A549 (cell line): ENCODE measurements around the gene KIF12. TPM values are rescaled to one million over a fixed set of nuclear protein-coding genes. Genes with fewer than 3 reads are reported as not detected.

ENCODE experiments used
- ATAC-seq, 2 experiments: fragments of 200-7000 bp in 1 of 2; fragments of >200 bp in 1 of 2; cut with Nextera tagmentation in 1 of 2; cut with Tn5 transposase in 1 of 2; 3 replicates each; pipeline versions ENCODE4 v1.8.0 to v1.9.1; 2018 to 2020; ENCODE audit warnings: mild to moderate bottlenecking in 1 of 2, moderate library complexity in 1 of 2
- CTCF ChIA-PET: fragments of 300-600 bp; sonication (Branson Sonifier 250); formaldehyde crosslinking; extraction: SDS; loops from one replicate; lab custom pipeline; 2021; ENCODE audit warnings: antibody characterized with exemption, inconsistent platforms; lab: Yijun Ruan, JAX
- POLR2A ChIA-PET: fragments of 350-600 bp; formaldehyde crosslinking; extraction: SDS; loops from one replicate; lab custom pipeline; 2021; ENCODE audit warnings: antibody characterized with exemption, inconsistent platforms; lab: Yijun Ruan, JAX
- DNase-seq, 2 experiments: peaks; one replicate each; pipeline versions ENCODE4 v3.0.0 to v3.0.0-alpha.2; 2011 to 2016; ENCODE audit warnings: low read depth in 1 of 2, low spot score in 1 of 2
- FAIRE-seq: peaks from 2 replicates; lab custom pipeline; 2011; peaks lifted over from hg19 to GRCh38; lab: Jason Lieb, UNC
- H3K27ac ChIP-seq, 2 experiments: fragments of >200 bp; sonication (Bioruptor Twin); formaldehyde crosslinking; 3 replicates each; pipeline ENCODE4 v1.5.1; 2016 to 2017
- H3K4me1 ChIP-seq: fragments of >200 bp; sonication (Bioruptor Twin); formaldehyde crosslinking; 3 replicates; pipeline ENCODE4 v1.6.1; 2016
- H3K4me2 ChIP-seq: fragments of >200 bp; sonication (Bioruptor Twin); formaldehyde crosslinking; 3 replicates; pipeline ENCODE4 v1.6.1; 2016
- H3K4me3 ChIP-seq: fragments of >200 bp; sonication (Bioruptor Twin); formaldehyde crosslinking; 3 replicates; pipeline ENCODE4 v1.5.1; 2016
- H3K9me3 ChIP-seq: fragments of >200 bp; sonication (Bioruptor Twin); formaldehyde crosslinking; 3 replicates; pipeline ENCODE4 v1.6.1; 2016
- ATOH8 ChIP-seq: fragments of 250-450 bp; sonication (Bioruptor Pico); IDR thresholded peaks from 2 replicates; pipeline ENCODE4 v1.5.0; 2020; ENCODE audit warnings: low read depth, mild to moderate bottlenecking, moderate library complexity
- CBX8 ChIP-seq: fragments of 200-600 bp; sonication (generic); IDR thresholded peaks from 2 replicates; pipeline ENCODE4 v1.6.1; 2016
- CEBPB ChIP-seq, 2 experiments: fragments of >200 bp in 1 of 2; sonication (Bioruptor Twin) in 1 of 2; formaldehyde crosslinking in 1 of 2; IDR thresholded peaks; 2 replicates each; pipeline ENCODE4 v1.6.1; 2012 to 2016
- CHD4 ChIP-seq: fragments of 200-600 bp; sonication (generic); IDR thresholded peaks from 2 replicates; pipeline ENCODE4 v1.6.1; 2016; ENCODE audit warnings: antibody characterized with exemption, mild to moderate bottlenecking, borderline replicate concordance
- E2F6 ChIP-seq: IDR thresholded peaks from 2 replicates; pipeline ENCODE4 v1.6.1; 2012; ENCODE audit warnings: low read depth, borderline replicate concordance
- EP300 ChIP-seq, 2 experiments: fragments of >200 bp; sonication (Bioruptor Twin); formaldehyde crosslinking; IDR thresholded peaks; 2 replicates in 1 of 2; 3 replicates in 1 of 2; pipeline ENCODE4 v1.6.1; 2016 to 2017
- FOSB ChIP-seq: fragments of 250-450 bp; sonication (Bioruptor Pico); IDR thresholded peaks from 2 replicates; pipeline ENCODE4 v1.5.0; 2020; ENCODE audit warnings: mild to moderate bottlenecking, moderate library complexity
- FOXS1 ChIP-seq: fragments of 250-450 bp; sonication (Bioruptor Pico); IDR thresholded peaks from 2 replicates; pipeline ENCODE4 v1.5.0; 2020; ENCODE audit warnings: mild to moderate bottlenecking, moderate library complexity
- GATA3 ChIP-seq: IDR thresholded peaks from 2 replicates; pipeline ENCODE4 v1.6.1; 2012; ENCODE audit warnings: borderline replicate concordance
- HEYL ChIP-seq: fragments of 250-450 bp; sonication (Bioruptor Pico); IDR thresholded peaks from 2 replicates; pipeline ENCODE4 v1.8.0; 2021; ENCODE audit warnings: mild to moderate bottlenecking, moderate library complexity
- HOXA7 ChIP-seq: fragments of 250-450 bp; sonication (Bioruptor Pico); IDR thresholded peaks from 2 replicates; pipeline ENCODE4 v1.5.0; 2020; ENCODE audit warnings: mild to moderate bottlenecking, moderate library complexity
- HOXB5 ChIP-seq: fragments of 250-450 bp; sonication (Bioruptor Pico); IDR thresholded peaks from 2 replicates; pipeline ENCODE4 v1.5.0; 2020; ENCODE audit warnings: mild to moderate bottlenecking, moderate library complexity
- JUN ChIP-seq, 2 experiments: fragments of >200 bp; sonication (Bioruptor Twin); formaldehyde crosslinking; IDR thresholded peaks; 2 replicates in 1 of 2; 3 replicates in 1 of 2; pipeline ENCODE4 v1.6.1; 2016 to 2017
- KDM1A ChIP-seq: fragments of 200-600 bp; sonication (generic); IDR thresholded peaks from 2 replicates; pipeline ENCODE4 v1.6.1; 2016; ENCODE audit warnings: low read depth, mild to moderate bottlenecking
- MAX ChIP-seq: IDR thresholded peaks from 2 replicates; pipeline ENCODE4 v1.6.1; 2012
- MAZ ChIP-seq: fragments of 150-350 bp; IDR thresholded peaks from 2 replicates; pipeline ENCODE4 v1.6.1; 2014; ENCODE audit warnings: antibody characterized with exemption, low read depth, low read length, borderline replicate concordance
- RARB ChIP-seq: fragments of 250-450 bp; sonication (Bioruptor Pico); IDR thresholded peaks from 2 replicates; pipeline ENCODE4 v1.8.0; 2021; ENCODE audit warnings: mild to moderate bottlenecking, moderate library complexity
- REST ChIP-seq: fragments of 200-600 bp; sonication (generic); IDR thresholded peaks from 2 replicates; pipeline ENCODE4 v1.6.1; 2016; ENCODE audit warnings: antibody characterized with exemption, mild to moderate bottlenecking, moderate library complexity
- SREBF2 ChIP-seq: fragments of 450-650 bp; IDR thresholded peaks from 2 replicates; pipeline ENCODE4 v1.6.1; 2014; ENCODE audit warnings: mild to moderate bottlenecking, moderate library complexity
- TFCP2L1 ChIP-seq: fragments of 250-450 bp; sonication (Bioruptor Pico); IDR thresholded peaks from 2 replicates; pipeline ENCODE4 v1.5.0; 2021; ENCODE audit warnings: mild to moderate bottlenecking
- TP53 ChIP-seq: fragments of 250-450 bp; sonication (Bioruptor Pico); IDR thresholded peaks from 2 replicates; pipeline ENCODE4 v1.5.0; 2021; ENCODE audit warnings: mild to moderate bottlenecking, moderate library complexity
- ZSCAN20 ChIP-seq: fragments of 250-450 bp; sonication (Bioruptor Pico); IDR thresholded peaks from 2 replicates; pipeline ENCODE4 v1.8.0; 2022; ENCODE audit warnings: mild to moderate bottlenecking, moderate library complexity
- WGBS: methylation state at CpG from one replicate; pipeline ENCODE4 v1.1.6; 2017; ENCODE audit errors: missing lambda C conversion rate; 5-methylcytosine and 5-hydroxymethylcytosine counted together
- polyA plus RNA-seq, 4 experiments: library from polyadenylated mRNA; depleted of rRNA in 3 of 4; stranded (reverse); fragments of >200 nt; fragmentation: RNase III in 1 of 4; extraction: RNeasy Plus Mini Kit Qiagen cat#74134 plus additional on column Dnase treatment in 1 of 4; gene quantifications; 2 replicates in 3 of 4; 3 replicates in 1 of 4; pipeline ENCODE4 v1.2.3, GENCODE V29; 2011 to 2017
- TF ChIP-seq, protein P1 (sequence below): fragments of 150-350 bp; IDR thresholded peaks from 2 replicates; pipeline ENCODE4 v1.6.1; 2014; ENCODE audit warnings: low read depth, mild to moderate bottlenecking, low read length
- TF ChIP-seq, protein P2 (sequence below): fragments of 250-450 bp; sonication (Bioruptor Pico); IDR thresholded peaks from 2 replicates; pipeline ENCODE4 v1.5.0; 2021; ENCODE audit warnings: mild to moderate bottlenecking, moderate library complexity, borderline replicate concordance
- TF ChIP-seq, protein P3 (sequence below): IDR thresholded peaks from 2 replicates; pipeline ENCODE4 v1.6.1; 2012

Gene KIF12
- polyA plus RNA-seq, 2 of the 4 experiments (the other 2 are of a cell fraction): 6.0 to 6.3 TPM

DNA sequence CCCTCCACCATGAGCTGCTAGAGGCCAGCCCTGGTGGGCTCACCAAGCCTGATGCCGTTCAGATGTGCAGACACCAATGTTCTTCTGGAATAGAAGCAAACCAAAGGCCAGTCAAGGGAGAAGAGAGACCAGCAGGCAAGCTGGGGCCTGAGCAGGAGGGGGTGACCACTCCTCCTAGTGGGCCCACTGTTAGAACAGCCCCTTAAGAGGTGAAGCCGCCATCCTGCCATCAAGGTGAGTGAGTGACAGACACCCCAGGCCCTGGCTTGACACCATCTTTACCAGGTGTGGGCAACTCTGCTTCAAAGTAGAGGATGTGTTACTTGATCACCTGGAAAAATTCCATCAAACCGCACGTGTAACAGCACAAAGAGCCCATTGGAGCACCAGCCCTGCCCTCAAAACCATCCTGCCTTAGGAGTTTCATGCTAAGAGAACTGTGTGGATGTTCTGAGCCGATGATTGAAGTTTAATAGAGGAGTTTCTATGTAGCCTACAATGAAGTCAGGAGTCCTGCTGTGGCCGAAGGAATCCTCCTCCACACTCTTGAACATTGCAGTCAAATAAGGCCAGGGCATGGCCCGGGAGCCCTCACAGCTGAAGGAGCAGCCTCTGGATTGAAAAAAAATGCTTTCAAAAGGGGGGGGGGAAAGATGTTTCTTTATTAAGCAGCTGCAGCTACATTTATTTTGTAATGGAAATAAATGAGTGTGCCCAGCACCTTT lies 41.8 kb downstream of the KIF12 start:
- no peak for ATAC-seq
- no peak overlapping the region for H3K27ac ChIP-seq
- H3K4me3 ChIP-seq: no peak overlapping the region
- CTCF ChIA-PET: interaction anchor here (1.0 to 2.4 kb wide), 5 partner anchors 11 to 375 kb away, joined by 3 to 7 read pairs (median 3); no protein-coding TSS in a partner anchor
- no peak overlapping the region for H3K4me2 ChIP-seq
- POLR2A ChIA-PET: no interaction called here
- H3K9me3 ChIP-seq: no peaks in the 10 kb centered on the region
- no peak for FAIRE-seq
- DNase-seq: no peak
- TF ChIP-seq, protein P1, sequence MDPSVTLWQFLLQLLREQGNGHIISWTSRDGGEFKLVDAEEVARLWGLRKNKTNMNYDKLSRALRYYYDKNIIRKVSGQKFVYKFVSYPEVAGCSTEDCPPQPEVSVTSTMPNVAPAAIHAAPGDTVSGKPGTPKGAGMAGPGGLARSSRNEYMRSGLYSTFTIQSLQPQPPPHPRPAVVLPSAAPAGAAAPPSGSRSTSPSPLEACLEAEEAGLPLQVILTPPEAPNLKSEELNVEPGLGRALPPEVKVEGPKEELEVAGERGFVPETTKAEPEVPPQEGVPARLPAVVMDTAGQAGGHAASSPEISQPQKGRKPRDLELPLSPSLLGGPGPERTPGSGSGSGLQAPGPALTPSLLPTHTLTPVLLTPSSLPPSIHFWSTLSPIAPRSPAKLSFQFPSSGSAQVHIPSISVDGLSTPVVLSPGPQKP: no peak
- TF ChIP-seq ZSCAN20 (CRISPR knock-in tag) (no peak), KDM1A (no peak), MAX (no peak), GATA3 (no peak), SREBF2 (no peak), HOXB5 (CRISPR knock-in tag) (no peak), HEYL (CRISPR knock-in tag) (no peak), FOSB (CRISPR knock-in tag) (no peak), MAZ (no peak), E2F6 (no peak), RARB (CRISPR knock-in tag) (no peak), TP53 (no peak), EP300 (IDR thresholded peaks at IDR 0.05) (no peak), CHD4 (no peak), ATOH8 (no peak)
- TF ChIP-seq, protein P2, sequence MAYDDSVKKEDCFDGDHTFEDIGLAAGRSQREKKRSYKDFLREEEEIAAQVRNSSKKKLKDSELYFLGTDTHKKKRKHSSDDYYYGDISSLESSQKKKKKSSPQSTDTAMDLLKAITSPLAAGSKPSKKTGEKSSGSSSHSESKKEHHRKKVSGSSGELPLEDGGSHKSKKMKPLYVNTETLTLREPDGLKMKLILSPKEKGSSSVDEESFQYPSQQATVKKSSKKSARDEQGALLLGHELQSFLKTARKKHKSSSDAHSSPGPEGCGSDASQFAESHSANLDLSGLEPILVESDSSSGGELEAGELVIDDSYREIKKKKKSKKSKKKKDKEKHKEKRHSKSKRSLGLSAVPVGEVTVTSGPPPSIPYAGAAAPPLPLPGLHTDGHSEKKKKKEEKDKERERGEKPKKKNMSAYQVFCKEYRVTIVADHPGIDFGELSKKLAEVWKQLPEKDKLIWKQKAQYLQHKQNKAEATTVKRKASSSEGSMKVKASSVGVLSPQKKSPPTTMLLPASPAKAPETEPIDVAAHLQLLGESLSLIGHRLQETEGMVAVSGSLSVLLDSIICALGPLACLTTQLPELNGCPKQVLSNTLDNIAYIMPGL (CRISPR knock-in tag): no peak
- TF ChIP-seq, protein P3, sequence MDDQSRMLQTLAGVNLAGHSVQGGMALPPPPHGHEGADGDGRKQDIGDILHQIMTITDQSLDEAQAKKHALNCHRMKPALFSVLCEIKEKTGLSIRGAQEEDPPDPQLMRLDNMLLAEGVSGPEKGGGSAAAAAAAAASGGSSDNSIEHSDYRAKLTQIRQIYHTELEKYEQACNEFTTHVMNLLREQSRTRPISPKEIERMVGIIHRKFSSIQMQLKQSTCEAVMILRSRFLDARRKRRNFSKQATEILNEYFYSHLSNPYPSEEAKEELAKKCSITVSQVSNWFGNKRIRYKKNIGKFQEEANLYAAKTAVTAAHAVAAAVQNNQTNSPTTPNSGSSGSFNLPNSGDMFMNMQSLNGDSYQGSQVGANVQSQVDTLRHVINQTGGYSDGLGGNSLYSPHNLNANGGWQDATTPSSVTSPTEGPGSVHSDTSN: no peak
- TF ChIP-seq, all 56 proteins: peak for 0
- no peaks in the 10 kb centered on the region for H3K4me1 ChIP-seq
- 75% methylated on average over 7 of the region's 7 CpGs for WGBS

GRCh38 chr9:114056527-114056926 lies 42.6 kb downstream of the KIF12 start:
- FAIRE-seq (no peak), DNase-seq (no peak), ATAC-seq (no peak)
- Histone ChIP-seq H3K4me1 (no peaks in the 10 kb centered on the region), H3K4me3 (no peak overlapping the region), H3K4me2 (no peak overlapping the region)
- ChIA-PET CTCF (interaction anchor here (0.7 kb wide), 1 partner anchor 358 kb away, joined by 3 read pairs; no protein-coding TSS in a partner anchor), POLR2A (no interaction called here)
- TF ChIP-seq CEBPB (IDR thresholded peaks at IDR 0.05): no peak
- TF ChIP-seq MAZ: no peak
- no peak for TF ChIP-seq FOXS1 (CRISPR knock-in tag)
- TF ChIP-seq HOXA7: no peak
- TF ChIP-seq REST: no peak
- TF ChIP-seq JUN (IDR thresholded peaks at IDR 0.05): no peak
- TF ChIP-seq TP53: no peak
- no peak for TF ChIP-seq HEYL (CRISPR knock-in tag)
- no peak for TF ChIP-seq CBX8
- no peak for TF ChIP-seq TFCP2L1 (CRISPR knock-in tag)
- TF ChIP-seq, all 56 proteins: peak for 0
- Histone ChIP-seq H3K9me3 (no peaks in the 10 kb centered on the region), H3K27ac (no peak overlapping the region)
- WGBS: 93% methylated on average over 5 of the region's 5 CpGs
